Fibroblast of skin of left biceps (primary cell): ENCODE measurements around the gene CHN2.
"Not testable (repeated sequence)": the region's sequence is repeated elsewhere in the genome, so short reads cannot be mapped to it uniquely, and the experiment has no call there.

ENCODE experiments used
- DNase-seq, 2 experiments: peaks; one replicate each; pipeline ENCODE4 v3.0.0-alpha.2; 2013; ENCODE audit warnings: low read depth in 2 of 2

Gene CHN2

GRCh38 chr7:29189743-29190201 lies 4.8 kb upstream of the CHN2 start:
- no peak for DNase-seq

GRCh38 chr7:29190349-29191045 lies 4.1 kb upstream of the CHN2 start:
- DNase-seq: no peak

- DNase-seq: no peak
These were observed 2.3 kb upstream of the CHN2 start for GRCh38 chr7:29192323-29192722.

GRCh38 chr7:29192811-29193210 lies 1.8 kb upstream of the CHN2 start:
- DNase-seq: no peak

DNA sequence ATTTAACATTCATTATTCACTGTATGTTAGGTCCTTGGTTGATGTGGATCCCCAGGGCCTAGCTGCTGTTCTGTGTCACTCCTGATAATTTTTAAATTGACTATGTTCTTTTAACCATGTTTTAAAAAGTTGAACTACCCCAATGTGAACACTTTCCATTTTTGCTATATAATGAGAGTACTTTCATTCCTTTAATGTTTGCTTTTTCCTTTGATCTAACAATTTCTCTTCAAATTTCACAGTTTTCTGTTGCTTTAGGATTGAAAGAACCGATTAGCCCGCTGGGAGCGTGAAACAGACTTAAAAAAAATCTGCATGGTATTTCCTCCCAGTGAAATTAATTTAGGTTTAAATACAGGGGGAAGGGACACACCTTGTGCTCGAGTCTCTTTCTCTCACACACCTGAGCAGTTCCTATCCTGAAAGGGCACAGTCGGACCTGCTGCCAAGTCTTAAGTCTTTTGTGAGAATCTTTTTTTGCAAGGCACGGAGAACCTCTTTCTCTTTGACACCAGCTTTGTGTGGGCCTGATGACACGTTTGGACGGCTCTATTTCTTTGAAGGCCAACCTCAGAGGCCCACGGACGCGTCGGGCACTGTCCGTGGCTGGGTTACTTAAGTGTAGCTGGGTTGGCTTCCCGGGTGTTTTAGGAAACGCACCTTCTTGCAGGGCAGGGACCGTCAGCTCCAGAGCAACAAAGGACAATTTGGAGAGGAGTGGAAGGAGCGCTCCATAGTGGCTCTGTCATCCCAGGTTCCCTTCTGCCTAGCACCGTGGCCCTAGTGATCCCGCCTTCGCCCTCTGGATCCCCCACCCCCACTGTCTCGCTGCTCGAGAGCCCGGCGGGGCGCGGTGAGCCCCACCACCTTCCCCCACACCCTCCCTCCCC lies 1.0 kb upstream of the CHN2 start:
- no peak for DNase-seq

DNA sequence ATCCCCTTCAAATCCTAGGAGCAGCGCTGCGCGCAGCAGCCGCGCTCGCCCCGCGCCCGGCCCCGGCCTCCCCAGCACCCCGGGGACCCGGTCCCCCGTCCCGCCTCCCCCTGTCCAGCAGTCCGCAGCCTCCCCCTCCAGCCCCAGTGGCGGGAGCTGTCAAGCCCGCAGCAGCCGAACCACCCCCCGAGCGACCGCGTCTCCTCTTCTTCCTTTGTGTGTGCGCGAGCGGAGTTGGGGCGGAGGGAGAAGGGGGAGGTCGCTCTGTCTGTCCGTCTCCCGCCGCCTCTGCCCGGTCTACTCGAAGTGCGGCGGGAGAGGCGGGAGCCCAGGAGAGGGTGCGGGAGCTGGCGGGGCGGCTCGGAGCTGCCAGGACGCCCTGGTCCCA lies 375 bp upstream of the CHN2 start:
- no peak for DNase-seq

DNA sequence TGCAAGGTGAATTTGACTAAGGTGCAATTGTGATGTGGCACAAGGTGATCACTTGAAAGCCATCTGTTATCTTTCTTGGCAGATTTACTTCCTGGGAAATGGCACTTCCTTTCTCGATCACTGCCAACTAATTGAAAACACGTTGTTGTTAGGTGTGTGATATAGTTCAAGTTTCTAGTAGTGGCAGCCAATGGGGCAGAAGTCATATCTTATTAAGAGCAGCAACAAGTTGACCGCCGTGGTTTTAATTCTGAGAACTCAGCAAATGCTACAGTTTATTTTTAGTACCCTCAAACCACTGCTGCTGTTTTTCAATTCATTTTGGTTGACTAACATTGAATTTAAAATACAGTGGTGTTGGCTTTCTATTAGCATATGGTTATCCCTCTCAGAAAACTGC lies 1.6 kb downstream of the CHN2 start:
- no peak for DNase-seq

DNA sequence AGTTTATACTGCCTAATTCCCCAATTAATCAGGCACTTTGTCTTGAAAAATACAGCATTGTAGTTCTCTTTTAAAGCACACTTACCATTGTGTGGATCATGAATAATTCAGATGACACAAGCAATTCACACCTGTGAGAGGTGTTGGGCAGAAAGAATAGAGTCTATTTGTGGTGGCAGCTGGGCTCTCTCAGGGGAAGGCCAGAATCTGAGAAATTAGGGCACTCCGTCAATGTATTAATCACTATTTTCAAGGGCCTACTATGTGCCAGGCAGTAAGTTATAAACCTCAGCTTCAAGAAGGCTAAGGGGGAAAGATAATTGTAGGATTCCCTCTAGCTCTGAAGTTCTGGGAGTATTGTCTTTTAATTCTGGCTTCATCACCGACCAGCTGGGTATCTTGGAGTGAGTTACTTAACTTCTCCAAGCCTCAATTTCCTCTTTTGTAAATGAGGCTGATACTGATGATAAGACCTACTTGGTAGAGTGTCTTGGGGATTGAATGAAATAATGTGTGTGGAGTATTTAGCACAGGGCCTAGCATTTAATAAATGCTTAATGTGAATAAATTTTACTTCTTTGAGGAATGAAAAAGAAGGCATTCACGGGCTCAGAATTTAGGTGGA lies 2.5 kb downstream of the CHN2 start:
- no peak for DNase-seq

GRCh38 chr7:29197916-29198315 lies 3.3 kb downstream of the CHN2 start:
- DNase-seq: no peak

- no peak for DNase-seq
These were observed 5.2 kb downstream of the CHN2 start for GRCh38 chr7:29199776-29200175.

GRCh38 chr7:29202651-29203069 lies 8.1 kb downstream of the CHN2 start:
- no peak for DNase-seq

GRCh38 chr7:29204491-29205272 lies 10.1 kb downstream of the CHN2 start:
- no peak for DNase-seq

GRCh38 chr7:29207162-29207801 lies 12.7 kb downstream of the CHN2 start:
- no peak for DNase-seq

DNA sequence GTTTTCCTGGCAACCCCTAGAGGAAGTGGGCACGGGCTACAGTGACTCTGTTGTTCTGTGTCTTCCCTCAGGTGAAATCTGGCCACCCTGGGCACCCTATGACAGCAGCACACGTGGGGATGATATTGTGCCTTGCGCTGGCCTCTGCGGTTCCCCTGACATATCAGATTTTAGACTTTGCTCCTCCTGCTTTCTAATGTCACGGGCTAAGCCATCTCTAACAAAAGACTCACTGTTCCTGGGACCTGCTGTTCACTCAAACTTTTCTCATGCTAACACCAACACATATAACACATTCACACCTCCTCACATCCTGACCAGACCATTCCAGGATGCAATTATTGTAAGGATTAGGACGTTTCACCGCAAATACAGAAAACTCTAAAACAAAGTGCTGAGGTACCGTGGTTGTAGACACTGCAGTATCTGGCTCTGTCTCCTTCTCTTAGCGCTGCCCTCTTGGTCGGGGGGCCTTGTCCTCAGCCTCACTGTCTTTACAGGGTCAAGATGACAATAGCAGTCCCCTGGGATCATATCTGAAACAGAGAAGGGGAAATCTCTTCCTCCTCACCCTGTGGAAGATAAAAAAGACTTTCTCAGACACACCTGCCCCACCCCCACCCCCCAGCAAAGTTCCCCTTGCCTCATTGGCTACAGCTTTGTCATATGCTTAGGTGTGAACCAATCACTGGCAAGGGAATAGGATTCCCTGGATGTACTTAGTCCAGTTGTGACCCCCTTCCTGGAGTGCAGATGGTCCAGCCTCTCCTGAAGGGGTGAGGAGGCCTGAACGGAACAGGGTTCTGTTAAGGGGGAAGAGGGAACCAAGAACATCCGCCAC lies 14.1 kb downstream of the CHN2 start:
- no peak for DNase-seq

DNA sequence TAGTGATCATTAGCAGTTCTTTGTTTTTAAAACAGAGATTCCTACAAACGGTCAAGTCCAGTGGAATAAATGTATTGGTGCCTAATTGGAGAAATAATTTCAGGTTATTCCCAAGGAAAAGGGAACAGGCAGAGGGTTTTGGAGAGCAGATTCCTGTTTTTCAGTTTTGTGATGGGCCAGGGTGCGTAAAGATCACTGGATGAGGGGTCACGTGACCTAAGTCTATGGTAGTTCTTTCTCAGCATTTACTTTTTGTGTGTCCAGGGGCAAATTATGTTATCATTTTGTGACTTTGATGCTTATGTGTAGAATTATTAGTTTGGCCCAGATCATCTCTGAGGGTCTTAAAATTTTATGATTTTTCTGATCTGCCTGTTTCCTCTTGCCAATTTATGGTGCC lies 15.2 kb downstream of the CHN2 start:
- DNase-seq: no peak

DNA sequence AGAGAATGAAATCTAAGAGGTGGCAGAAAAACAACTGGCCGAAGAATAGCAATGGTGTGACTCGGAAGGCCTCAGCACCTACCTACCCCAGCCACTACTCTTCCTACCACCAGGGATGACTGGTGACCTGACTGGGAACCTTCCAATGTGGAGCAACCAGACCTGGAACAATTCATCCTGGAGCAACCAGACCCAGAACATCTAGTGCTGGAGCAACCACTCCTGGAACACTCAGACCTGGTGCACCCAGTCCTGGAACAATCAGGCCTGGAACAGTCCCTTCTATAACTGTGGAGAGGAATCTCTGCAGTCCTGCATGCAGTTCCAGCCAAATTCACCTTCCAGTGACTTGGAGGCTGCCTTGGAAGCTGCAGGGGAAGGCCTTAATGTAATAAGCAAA lies 18.2 kb downstream of the CHN2 start:
- not testable (repeated sequence) for DNase-seq

- DNase-seq: no peak
These were observed 19.5 kb downstream of the CHN2 start for GRCh38 chr7:29214056-29214455.

GRCh38 chr7:29214816-29215215 lies 20.2 kb downstream of the CHN2 start:
- DNase-seq: no peak

DNA sequence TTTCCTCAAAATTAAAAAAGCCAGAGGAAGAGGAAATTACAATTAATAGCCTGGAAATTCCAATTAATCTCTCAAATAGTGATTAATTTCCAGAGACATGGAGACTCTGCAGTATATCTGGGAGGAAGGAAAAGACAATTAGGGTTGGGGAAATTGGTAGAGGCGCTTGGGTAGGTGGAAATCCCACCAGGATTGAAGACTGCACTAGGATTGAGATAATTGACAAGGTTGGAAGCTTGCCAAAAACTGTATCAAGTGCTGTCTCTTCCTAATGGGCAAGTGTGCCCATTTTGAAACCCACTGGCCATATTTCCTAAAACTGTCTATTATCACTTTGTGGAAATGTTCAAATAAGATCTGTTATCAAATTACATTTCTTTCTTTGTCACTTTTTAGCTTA lies 21.6 kb downstream of the CHN2 start:
- no peak for DNase-seq

DNA sequence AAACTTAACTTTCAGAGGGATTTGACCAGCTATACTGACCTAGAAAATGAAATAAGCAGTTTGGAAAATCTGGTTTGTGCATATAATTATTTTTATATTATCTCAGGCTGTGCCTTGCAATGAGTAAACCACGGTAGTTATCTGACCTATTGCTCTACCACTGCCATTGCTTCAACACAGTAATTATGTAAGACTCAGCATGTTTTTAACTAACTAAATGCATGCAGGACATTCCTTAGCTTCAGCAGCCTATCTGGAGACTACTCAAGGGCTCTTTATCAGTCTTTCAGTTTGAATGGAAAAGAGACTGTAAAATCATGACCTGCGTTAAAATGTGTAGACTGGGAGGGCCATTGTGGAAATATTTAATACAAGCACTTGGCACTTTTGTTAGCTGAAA lies 22.5 kb downstream of the CHN2 start:
- no peak for DNase-seq
